Measurements from ENCODE around the gene CDH10.

Gene CDH10

DNA sequence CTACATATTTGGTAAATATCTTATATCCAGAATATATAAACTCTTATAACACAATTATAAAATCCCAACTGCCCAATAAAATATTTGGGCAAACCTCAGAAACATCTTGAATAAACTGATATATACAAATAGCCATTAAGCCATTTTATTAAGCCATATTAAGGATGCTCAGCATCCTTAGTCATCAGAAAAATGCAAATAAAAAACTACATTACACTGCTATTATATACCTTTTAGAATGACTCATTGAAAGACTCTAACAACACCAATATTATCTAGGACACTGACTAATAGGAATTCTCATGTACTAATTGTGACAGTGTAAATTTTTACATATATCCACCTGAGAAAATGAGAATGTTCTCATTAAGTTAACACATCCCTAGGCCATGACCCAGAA lies 77.8 kb downstream of the CDH10 start:
- Histone ChIP-seq H3K27ac (replicated peaks) (no peak overlapping the region), H3K4me3 (replicated peaks; ENCODE audit: insufficient read depth, low read length) (no peak overlapping the region), H3K27me3 (ENCODE audit: insufficient read depth, poor library complexity, severe bottlenecking) (no peaks in the 10 kb centered on the region)
- no peak for DNase-seq (ENCODE audit: low read depth in 1 of 2, low spot score in 1 of 2)
- TF ChIP-seq CTCF (IDR thresholded peaks at IDR 0.05; ENCODE audit: insufficient read depth, low read length) (no peak), REST (IDR thresholded peaks at IDR 0.05; ENCODE audit: insufficient replicate concordance, low read depth) (no peak), SPI1 (IDR thresholded peaks at IDR 0.05; ENCODE audit: borderline replicate concordance, low read depth) (no peak), POLR2AphosphoS5 (IDR thresholded peaks at IDR 0.05; ENCODE audit: low read depth) (no peak), GABPA (IDR thresholded peaks at IDR 0.05; ENCODE audit: low read depth) (no peak)

DNA sequence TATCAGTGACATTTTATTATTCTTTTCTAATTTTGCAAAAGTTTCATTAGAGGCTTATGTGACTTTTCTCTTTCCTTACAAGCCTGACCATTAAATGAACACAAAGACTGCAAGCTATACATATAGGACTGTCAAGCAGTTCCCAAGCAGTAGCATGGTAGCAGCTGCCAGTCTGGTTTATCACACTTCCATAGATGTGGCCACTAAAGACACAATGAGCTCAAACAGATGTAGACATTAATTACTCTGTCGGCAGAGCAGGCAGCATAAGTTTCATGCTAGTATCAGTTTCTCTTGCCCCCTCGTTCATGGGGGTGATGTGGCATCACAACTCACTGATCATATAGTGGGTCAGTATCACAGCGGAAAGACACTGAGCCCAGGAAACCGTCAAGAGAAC lies 89.5 kb downstream of the CDH10 start:
- TF ChIP-seq CTCF (IDR thresholded peaks at IDR 0.05; ENCODE audit: insufficient read depth, low read length) (no peak), POLR2AphosphoS5 (IDR thresholded peaks at IDR 0.05; ENCODE audit: low read depth) (no peak), SPI1 (IDR thresholded peaks at IDR 0.05; ENCODE audit: borderline replicate concordance, low read depth) (no peak), REST (IDR thresholded peaks at IDR 0.05; ENCODE audit: insufficient replicate concordance, low read depth) (no peak), GABPA (IDR thresholded peaks at IDR 0.05; ENCODE audit: low read depth) (no peak)
- DNase-seq (ENCODE audit: low read depth in 1 of 2, low spot score in 1 of 2), result no peak
- no peak overlapping the region for H3K4me3 ChIP-seq (replicated peaks; ENCODE audit: insufficient read depth, low read length)
- H3K27ac ChIP-seq (replicated peaks), result no peak overlapping the region
- no peaks in the 10 kb centered on the region for H3K27me3 ChIP-seq (ENCODE audit: insufficient read depth, poor library complexity, severe bottlenecking)

DNA sequence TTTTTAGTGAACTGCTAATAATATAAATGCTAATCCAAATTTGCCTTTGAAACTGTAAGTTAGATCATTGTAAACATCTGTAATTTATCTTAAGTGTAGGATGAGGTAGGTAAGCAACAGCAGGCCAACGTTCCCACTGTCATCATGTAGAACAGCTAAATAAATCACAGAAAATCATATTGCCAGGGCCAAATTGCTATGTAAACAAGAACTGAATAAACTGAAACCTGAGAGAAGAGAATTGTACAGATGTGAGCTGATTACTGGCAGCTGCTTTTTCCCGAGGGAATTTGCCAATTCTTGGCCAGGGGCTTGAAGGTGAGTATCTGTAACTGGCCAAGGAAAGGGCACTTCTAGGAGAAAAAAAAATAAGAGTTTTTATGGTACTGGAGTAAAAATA lies 97.6 kb downstream of the CDH10 start:
- no peaks in the 10 kb centered on the region for H3K27me3 ChIP-seq (ENCODE audit: insufficient read depth, poor library complexity, severe bottlenecking)
- H3K27ac ChIP-seq (replicated peaks), result no peak overlapping the region
- H3K4me3 ChIP-seq (replicated peaks; ENCODE audit: insufficient read depth, low read length), result no peak overlapping the region
- DNase-seq (ENCODE audit: low read depth in 1 of 2, low spot score in 1 of 2), result no peak
- TF ChIP-seq GABPA (IDR thresholded peaks at IDR 0.05; ENCODE audit: low read depth), result no peak
- no peak for TF ChIP-seq SPI1 (IDR thresholded peaks at IDR 0.05; ENCODE audit: borderline replicate concordance, low read depth)
- TF ChIP-seq REST (IDR thresholded peaks at IDR 0.05; ENCODE audit: insufficient replicate concordance, low read depth), result no peak
- no peak for TF ChIP-seq CTCF (IDR thresholded peaks at IDR 0.05; ENCODE audit: insufficient read depth, low read length)
- no peak for TF ChIP-seq POLR2AphosphoS5 (IDR thresholded peaks at IDR 0.05; ENCODE audit: low read depth)

All from HL-60 (cell line).